ENCODE data around the gene DUSP14. TPM values are rescaled to one million over a fixed set of nuclear protein-coding genes. Genes with fewer than 3 reads are reported as not detected.
A peak's percentile ranks its signal among the peaks of the same experiment; 100 is the strongest.

Gene DUSP14
- total and polyA plus RNA-seq, 9 of the 15 experiments (the other 6 are each of a cell fraction or from before 2014, with no cell fraction given), result 20.2 to 74.0 (median 31.8) TPM

GRCh38 chr17:37483311-37484039 is 6.2 kb upstream of the DUSP14 start (continued):
- TF ChIP-seq HBP1 (CRISPR knock-in tag; IDR thresholded peaks at IDR 0.05) (no peak), PKNOX1 (IDR thresholded peaks at IDR 0.05) (no peak), JUND (IDR thresholded peaks at IDR 0.05; ENCODE audit: borderline replicate concordance, low read depth, low read length) (peak; percentile 66), JUND (tag; IDR thresholded peaks at IDR 0.05; ENCODE audit: borderline replicate concordance, low read depth, low read length) (no peak), ZSCAN29 (IDR thresholded peaks at IDR 0.05) (no peak), ZNF197 (CRISPR knock-in tag; IDR thresholded peaks at IDR 0.05; ENCODE audit: low read depth) (no peak), ZNF212 (CRISPR knock-in tag; IDR thresholded peaks at IDR 0.05) (no peak), CREM (IDR thresholded peaks at IDR 0.05; ENCODE audit: low read depth) (no peak), CTBP1 (IDR thresholded peaks at IDR 0.05; ENCODE audit: borderline replicate concordance) (0 out of 2 replicates have a peak, but pooled peaks have one; percentile 21), ETS1 (conservative IDR thresholded peaks at IDR 0.05; ENCODE audit: control insufficient read depth, low read depth, low read length) (no peak), MEF2D (tag; conservative IDR thresholded peaks at IDR 0.05; ENCODE audit: low read depth) (peak; percentile 51; the same call in 1 of the 2 replicates), DIDO1 (tag; IDR thresholded peaks at IDR 0.05; ENCODE audit: low read depth) (no peak), BHLHE40 (IDR thresholded peaks at IDR 0.05; ENCODE audit: low read length) (0 out of 2 replicates have a peak, but pooled peaks have one; percentile 8)
